Fibroblast of the conjunctiva (primary cell): ENCODE measurements around the gene RIPOR2.
A peak's percentile ranks its signal among the peaks of the same experiment; 100 is the strongest.
"Not testable (repeated sequence)": the region's sequence is repeated elsewhere in the genome, so short reads cannot be mapped to it uniquely, and the experiment has no call there.

Experiments used
- DNase-seq: peaks from one replicate; pipeline ENCODE4 v3.0.0-alpha.2; 2010; ENCODE audit warnings: low read depth

RIPOR2 gene

DNA sequence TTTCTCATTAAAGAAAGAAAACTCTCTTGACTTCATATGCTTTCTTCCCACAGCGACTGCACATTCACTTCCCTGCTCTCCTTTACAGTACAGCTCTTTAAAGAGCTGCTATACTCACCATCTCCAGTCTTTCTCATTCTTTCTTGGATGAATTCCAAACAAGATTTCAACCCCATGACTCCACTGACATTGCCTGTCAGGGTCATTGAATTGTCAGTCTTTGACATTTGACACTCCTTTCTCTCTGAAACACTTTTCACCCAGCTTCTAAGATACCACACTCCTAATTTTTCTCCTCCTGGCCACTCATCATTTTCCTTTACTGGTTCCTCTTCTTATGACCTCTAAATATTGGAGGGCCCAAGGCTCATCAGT, 136.2 kb downstream of the RIPOR2 start:
- no peak for DNase-seq

DNA sequence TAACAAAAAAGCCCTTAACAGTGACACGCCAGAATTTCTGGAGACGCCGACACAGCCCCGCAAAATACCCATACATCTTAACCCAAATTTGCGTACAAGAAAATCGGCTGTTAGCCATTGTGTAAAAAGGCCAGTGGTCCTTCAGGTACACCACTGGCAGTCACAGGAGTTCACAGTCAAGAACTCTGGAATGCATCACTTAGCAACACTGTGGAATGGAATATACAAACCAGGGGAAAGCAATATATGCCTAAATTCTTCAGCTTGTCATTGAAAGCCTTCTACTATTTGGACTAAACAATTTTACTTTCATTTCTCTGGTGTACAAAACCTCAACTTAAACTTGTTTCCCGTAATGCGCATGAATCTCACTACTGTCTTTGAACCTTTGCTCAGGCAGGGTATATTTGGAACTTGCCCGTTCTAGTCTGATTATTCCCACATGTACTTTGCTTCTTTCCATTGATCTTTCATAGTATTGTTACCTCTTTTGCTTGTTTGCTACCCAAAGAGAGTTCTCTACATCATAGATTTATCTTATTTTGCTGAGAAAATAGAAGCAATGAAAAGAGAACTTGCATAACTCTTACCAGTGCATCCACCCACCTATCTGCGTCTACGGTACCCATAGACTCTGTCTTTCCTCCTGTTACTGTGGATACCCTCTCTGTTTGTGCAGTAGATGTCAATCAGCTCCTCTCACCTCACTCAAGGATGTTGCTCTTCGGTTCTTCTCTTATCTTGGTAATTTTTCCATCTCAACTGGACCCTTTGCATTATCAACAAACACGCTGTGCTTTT, 136.8 kb downstream of the RIPOR2 start, which contains the start of gene ARMH2:
Gene ARMH2, minus strand, starts transcription at position 178 of the 801 bp plus-strand sequence. Its CDS starts 60 bp downstream, at position 118.
- no peak for DNase-seq

DNA sequence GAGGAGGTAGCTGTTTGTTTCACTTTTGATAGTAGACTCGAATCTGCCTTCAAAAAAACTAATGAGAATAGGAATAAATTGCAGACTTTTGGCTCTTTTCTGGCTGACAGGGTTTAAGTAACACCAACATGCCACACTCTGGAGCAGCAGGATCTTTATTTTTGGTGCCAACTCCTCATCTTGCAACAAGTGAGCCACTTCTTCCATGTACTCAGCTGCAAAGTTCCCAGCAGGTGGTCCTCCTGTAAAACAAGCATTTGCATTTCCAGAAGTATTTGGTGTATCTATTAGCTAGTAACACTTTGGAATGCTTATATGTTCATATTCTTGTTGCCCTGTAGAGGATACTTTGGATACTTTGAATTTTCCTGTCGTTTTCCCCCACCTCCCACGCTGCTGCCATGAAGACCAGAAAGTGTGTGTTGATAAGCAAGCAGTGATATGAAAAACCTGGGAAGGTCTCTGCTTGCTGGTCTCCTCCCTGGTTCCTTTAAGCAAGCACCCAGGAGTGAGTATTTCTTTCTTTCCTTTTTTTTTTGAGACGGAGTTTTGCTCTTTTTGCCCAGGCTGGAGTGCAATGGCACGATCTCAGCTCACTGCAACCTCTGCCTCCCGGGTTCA, 138.1 kb downstream of the RIPOR2 start:
- DNase-seq = no peak

DNA sequence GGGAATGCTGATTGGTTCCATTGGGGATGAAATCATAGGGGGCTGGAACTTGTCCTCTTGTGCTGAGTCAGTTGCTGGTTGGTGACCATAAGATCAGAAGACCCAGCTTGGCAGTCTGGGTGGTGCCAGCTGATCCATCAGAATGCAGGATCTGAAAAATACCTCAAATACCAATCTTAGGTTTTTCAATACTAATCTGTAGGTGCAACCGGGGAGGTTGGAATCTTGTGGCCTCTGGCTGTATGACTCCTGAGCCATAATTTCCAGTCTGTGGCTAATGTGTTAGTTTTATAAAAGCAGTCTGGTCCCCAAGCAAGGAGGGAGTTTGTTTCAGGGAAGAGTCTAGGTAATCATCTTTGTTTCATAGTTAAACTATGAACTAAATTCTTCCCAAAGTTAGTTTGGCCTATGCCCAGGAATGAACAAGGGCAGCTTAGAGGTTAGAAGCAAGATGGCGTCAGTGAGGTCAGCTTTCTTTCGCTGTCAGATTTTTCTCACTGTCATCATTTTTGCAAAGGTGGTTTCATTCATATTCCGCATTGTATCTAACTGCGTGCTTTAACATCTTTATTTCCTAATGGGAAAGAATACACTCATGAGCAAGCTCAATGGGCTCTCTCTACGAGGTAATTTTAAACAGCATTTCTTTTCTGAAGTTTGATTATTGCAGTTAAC, 139.0 kb downstream of the RIPOR2 start:
- DNase-seq = no peak

DNA sequence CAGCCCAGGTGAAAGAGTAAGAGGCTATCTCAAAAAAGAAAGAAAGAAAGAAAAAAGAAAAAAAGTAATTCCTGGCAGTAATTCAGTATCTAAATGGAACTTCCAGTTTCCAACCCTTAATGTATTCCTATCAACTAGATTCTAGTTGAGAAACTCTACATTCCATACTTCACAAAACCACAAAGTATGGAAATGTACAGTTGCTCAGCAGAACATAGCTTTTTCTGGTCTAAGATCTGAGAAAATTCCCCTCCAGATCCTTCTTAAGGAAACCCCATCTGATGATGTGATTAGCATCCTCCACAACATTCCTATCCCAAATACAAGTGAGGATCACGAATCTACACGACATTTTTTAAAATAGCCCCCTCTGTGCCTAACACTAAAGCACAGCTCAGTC, 140.7 kb downstream of the RIPOR2 start:
- DNase-seq = no peak

DNA sequence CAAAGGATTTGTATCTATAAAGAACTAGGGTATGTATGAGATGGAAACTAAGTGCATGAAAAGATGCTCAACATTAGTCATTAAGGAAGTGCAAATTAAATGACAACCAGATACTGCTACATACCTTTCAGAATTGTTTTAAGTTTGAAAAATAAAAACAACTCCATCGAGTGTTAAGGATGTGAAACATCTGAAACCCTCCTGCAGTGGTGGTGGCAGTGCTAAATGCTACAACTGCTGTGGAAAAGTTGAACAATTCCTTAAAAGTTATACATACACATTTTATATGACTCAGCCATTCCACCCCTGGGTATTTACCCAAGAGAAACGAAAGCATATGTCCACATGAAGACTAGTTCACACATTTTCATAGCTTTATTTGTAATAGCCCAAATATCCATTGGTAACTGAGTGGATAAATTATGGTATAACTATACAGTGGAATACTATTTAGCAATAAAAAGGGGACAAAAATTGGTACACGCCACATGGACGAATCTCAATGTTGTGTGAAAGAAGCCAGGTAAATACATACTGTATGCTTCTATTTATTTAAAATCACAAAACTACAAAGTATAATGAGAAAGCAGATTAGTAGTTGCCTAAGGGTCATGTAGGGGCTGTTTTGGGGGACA, 147.6 kb downstream of the RIPOR2 start:
- no peak for DNase-seq

DNA sequence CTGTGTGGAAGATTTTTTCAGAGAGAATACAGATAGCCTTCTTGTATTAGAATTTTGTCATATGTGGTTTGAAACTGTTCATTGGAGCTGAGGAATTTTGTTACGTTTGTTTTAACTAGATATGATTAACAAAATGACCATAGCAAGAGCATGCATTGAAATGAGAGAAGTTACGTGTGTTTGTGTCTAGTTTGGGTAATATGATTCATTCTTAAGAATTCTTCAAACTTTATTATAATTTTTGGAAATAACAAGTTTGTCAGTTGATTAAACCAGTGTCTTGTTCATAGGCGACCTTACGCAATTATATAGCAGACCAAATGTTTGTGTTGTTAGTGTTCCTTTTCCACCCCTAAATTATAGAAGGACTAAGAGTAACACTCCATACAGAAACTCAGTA, 155.6 kb downstream of the RIPOR2 start:
- no peak for DNase-seq

DNA sequence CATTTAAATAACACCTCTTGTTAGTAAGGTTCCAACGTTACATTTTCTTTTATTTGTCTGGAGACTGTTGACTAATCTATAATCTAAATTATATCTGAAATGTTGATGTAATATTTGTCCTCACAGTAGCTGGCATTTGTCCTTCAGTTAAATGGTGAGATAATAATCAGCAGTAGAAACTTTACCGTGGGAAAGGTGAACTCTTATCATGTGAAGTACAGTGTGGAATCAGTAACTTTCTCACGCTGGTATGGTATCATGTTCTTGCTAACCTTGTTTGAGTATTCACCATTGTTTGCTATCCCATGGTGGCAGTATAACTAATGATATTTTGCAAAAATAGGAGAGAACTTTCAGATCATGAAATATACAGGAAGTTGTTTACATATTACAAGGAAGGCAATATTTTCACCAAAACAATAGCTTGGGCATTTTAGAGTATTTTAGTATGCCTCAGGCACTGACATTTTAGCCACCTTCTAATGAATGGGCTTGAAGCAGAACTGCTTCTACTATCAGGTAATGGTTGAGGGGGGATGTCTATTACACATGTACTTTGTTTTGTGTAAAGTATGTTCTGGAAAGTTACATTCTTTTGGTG, 156.2 kb downstream of the RIPOR2 start:
- DNase-seq = no peak

DNA sequence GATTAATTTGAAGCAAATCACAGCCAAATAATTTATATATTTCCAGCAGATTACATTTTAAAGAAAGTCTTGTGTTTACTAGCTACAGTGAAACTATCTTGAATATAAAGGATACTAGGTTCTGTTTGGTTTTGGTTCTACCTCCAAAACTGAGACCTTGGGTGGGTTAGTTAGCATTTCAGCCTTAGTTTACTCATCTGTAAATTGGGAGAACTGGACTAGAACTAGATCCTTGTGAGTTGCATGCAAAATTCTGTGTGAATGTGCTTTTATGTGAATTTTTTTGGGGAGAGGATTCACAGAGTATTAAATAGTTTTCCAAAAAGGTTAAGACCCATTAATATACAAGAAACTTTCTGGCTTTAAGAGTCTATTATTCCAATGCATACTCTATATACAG, 156.9 kb downstream of the RIPOR2 start:
- DNase-seq = no peak

DNA sequence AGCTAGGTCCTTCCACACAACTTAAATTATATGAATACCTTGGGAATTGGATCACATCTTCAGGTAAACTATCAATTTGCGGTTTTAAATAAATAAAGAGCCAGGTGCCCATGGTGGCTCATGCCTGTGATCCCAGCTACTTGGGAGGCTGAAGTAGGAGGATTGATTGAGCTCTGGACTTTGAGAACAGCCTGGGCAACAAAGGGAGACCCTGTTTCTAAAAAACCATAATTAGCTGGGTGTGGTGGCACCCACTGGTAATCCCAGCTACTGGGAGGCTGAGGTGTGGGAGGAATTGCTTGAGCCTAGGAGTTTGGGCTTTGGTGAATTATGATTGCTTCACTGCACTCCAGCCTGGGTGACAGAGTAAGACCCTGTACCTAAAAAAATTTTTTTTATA, 157.6 kb downstream of the RIPOR2 start:
- no peak for DNase-seq

DNA sequence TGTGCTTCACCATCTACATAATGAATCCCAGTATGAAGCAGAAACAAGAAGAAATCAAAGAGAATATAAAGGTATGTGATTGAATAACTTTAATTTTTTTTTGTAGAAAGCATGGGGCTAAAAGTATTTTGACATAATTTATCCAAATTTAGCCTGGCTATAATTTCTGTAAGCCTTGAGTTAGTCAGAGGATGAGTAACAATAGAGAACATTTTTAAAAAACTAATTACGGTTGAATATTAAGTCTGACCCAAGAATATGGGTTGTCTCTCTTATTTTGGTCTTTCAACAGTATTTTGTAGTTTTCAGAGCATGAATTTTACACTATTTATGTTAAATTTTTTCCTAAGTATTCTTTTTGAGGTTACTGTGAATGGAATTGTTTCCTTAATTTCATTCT, 158.5 kb downstream of the RIPOR2 start:
- no peak for DNase-seq

DNA sequence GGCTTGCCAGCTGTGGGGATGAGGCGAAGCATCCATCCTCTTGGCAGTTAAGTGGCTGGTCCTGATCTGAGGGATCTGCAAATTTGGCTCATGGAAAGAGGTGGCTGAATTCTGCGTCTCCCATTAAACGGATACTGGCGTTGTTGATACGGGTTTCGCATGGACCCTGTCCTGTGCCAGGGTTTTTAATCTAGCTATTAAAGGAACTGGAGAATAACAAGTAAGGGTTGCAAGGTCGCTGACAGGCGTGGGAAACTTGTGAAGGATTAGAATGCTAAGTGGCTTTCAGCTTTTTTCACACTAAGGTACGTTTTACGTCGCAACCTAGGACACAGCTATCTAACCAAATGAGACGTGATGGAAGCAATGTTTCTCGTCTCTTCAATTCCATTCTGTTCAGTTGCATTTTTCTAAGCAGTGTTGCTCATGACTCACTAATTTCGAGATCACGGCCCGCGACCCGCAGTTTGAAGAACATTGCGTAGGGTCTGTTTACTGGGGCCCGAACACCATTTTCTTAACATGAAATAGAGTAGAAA, 160.2 kb downstream of the RIPOR2 start:
- peak; percentile 26 for DNase-seq

DNA sequence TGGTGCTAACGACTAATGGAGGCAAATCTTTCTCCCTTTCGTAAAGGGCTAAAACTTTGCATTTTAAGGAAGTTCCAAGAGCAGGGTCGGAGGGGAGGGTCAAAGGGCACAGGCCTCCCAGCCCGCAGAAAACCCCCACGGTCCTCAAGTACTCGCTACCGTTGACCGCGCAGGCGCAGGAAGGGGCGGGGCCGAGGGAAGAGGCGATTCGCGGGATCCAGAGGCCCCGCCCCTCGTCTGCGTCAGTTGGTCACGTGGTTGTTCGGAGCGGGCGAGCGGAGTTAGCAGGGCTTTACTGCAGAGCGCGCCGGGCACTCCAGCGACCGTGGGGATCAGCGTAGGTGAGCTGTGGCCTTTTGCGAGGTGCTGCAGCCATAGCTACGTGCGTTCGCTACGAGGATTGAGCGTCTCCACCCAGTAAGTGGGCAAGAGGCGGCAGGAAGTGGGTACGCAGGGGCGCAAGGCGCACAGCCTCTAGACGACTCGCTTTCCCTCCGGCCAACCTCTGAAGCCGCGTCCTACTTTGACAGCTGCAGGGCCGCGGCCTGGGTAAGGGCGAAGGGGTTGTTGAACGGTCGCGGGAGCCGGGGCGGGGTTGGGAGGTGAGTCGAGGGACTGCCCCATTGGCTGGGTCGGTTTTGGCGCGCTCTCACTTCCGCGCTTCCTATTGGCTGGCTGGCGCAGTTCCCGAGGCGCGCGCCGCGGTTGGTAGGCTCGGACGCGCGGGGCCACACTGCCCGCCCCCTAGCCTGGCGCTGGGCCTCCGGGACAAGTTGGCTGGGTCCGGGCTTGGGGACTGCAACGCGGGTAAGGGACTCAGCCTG, 160.9 kb downstream of the RIPOR2 start, which contains the start of gene GMNN:
Gene GMNN, plus strand, starts transcription at position 242 of the 824 bp plus-strand sequence. CDS start 2,310 bp downstream, outside the sequence.
- DNase-seq = peak; percentile 85

DNA sequence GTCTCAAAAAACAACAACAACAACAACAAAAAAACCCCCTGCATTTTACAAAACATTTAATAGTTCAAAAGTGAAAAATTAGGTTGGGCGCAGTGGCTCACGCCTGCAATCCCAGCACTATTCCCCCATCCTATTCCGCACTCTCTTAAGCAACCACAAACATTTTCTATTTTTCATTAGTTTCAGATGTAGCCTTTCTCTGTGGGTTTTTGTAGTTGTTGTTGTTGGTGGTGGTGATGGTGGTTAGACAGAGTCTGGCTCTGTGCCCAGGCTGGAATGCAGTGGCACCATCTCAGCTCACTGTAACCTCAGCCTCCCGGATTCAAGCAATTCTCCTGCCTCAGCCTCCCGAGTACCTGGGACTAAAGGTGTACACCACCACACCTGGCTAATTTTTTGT, 167.4 kb downstream of the RIPOR2 start:
- no peak for DNase-seq

DNA sequence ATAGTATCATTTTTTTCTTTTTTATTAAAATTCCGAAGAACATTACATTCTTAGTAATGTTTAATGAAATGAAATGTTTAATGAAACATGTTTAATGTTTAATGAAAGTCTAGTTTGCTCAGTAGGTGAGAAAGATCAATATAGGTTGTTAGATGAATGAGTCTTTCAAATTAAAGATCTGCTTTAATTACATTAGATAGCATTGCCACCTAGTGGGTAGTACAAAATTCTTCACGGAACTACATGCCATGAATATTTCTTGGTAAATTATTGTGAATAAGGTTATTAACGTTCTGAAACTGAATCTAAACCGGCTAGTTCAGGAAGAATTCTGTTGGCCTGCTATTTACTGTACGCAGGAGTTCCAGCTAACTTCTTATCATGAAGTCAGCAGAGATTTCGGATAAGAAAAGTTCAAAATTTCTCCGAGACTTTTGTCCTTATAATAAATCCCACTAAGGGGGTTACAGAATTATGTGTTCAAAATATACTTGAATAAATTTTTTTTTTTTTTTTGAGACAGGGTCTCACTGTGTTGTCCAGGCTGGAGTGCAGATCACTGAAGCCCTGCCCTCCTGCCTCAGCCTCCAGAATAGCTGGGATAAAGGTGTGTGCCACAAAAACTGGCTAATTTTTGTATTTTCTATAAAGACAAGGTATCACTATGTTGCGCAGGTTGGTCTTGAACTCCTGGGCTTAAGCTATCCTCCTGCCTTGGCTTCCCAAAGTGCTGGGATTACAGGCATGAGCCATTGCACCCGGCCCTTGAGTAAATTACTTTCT, 168.9 kb downstream of the RIPOR2 start:
- no peak for DNase-seq

DNA sequence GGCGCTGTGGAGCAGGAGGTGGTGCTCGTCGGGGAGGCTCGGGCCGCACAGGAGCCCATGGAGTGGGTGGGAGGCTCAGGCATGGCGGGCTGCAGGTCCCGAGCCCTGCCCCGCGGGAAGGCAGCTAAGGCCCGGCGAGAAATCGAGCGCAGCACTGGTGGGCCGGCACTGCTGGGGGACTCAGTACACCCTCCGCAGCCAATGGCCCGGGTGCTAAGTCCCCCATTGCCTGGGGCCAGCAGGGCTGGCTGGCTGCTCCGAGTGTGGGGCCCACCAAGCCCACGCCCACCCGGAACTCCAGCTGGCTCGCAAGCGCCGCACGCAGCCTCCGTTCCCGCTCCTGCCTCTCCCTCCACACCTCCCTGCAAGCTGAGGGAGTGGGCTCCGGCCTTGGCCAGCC, 169.8 kb downstream of the RIPOR2 start:
- DNase-seq = not testable (repeated sequence)

DNA sequence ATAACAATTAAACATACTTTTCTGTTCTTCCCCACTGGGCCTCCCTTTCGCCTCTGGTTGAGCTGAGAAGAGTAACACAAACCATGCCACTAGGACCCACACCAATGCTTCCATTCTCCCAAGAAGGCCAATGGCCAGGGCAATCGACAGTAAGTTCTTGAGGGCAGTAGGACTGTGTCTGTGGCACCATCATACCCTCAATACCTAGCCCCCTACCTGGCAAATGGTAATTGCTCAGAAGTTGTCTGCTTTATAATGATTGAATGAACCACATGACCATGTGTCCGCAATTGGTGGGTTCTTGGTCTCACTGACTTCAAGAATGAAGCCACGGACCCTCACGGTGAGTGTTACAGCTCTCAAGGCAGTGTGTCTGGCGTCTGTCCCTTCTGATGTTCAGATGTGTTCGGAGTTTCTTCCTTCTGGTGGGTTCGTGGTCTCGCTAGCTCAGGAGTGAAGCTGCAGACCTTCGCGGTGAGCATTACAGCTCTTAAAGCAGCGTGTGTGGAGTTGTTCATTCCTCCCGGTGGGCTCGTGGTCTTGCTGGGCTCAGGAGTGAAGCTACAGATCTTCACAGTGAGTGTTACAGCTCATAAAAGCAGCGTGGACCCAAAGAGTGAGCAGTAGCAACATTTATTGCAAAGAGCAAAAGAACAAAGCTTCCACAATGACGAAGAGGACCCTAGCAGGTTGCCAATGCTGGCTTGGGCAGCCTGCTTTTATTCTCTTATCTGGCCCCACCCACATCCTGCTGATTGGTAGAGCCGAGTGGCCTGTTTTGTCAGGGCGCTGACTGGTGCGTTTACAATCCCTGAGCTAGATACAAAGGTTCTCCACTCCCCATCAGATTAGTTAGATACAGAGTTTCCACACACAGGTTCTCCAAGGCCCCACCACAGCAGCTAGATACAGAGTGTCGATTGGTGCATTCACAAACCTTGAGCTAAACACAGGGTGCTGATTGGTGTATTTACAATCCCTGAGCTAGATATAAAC, 170.6 kb downstream of the RIPOR2 start:
- DNase-seq = not testable (repeated sequence)

DNA sequence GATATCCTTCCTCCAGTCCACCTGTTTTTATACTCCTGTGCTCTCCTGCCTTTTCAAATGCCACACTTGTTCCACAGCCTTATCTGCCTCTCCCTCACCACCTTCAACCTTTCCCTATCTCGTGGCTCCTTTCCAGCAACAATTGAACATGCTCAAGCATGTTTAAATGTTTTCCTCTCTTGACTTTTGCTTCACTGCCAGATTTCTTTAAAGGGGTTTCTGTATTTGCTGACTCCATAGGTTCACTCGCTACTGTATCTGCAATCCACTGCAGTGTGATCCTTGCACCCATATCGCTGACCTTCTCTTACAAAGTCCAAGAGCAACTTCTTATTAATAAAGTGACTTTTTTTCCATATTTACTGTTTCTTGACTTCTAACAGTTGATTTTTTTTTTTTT, 172.2 kb downstream of the RIPOR2 start:
- no peak for DNase-seq

DNA sequence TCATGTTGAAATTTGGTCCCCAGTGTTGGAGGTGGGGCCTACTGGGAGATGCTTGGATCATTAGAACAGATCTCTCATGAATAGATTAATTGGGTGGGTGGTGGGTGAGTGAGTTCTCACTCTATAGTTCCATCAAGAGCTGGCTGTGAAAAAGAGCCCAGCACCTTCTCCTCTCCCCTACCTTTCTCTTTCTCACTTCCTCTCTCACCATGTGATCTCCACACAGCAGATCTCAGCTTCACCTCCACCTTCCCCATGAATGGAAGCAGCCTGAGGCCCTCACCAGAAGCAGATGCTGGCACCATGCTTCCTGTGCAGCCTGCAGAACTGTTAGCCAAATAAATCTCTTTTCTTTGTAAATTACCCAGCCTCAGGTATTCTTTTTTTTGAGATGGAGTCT, 173.9 kb downstream of the RIPOR2 start:
- no peak for DNase-seq
